NK-92 (cell line): ENCODE results near the gene AWAT2.

Source experiments
- DNase-seq: peaks from one replicate; lab custom pipeline; 2025; ENCODE audit not compliant: unreplicated experiment; lab: John Stamatoyannopoulos, UW

Gene AWAT2

GRCh38 chrX:70049925-70050324 is at the start of gene AWAT2:
Gene AWAT2, minus strand, starts transcription at chrX:70049938. Its CDS starts 6 bp downstream, at chrX:70049932.
- no peak for DNase-seq

GRCh38 chrX:70096052-70096451 is 46.3 kb upstream of the AWAT2 start:
- no peak for DNase-seq

GRCh38 chrX:70092247-70092646 is 42.5 kb upstream of the AWAT2 start:
- DNase-seq, result no peak

- no peak for DNase-seq
Observed at GRCh38 chrX:70089604-70090297, 40.0 kb upstream of the AWAT2 start.

GRCh38 chrX:70088751-70089150 is 39.0 kb upstream of the AWAT2 start:
- DNase-seq, result no peak

- DNase-seq, result no peak
Observed at GRCh38 chrX:70087857-70088630, 38.3 kb upstream of the AWAT2 start.

- DNase-seq, result no peak
Observed at GRCh38 chrX:70084592-70085240, 35.0 kb upstream of the AWAT2 start.

GRCh38 chrX:70082723-70083122 is 33.0 kb upstream of the AWAT2 start:
- no peak for DNase-seq

GRCh38 chrX:70079870-70080269 is 30.1 kb upstream of the AWAT2 start:
- no peak for DNase-seq

GRCh38 chrX:70079297-70079696 is 29.6 kb upstream of the AWAT2 start:
- DNase-seq, result no peak

GRCh38 chrX:70066646-70067045 is 16.9 kb upstream of the AWAT2 start:
- no peak for DNase-seq

GRCh38 chrX:70062961-70063550 is 13.3 kb upstream of the AWAT2 start:
- DNase-seq, result no peak

GRCh38 chrX:70062076-70062475 is 12.3 kb upstream of the AWAT2 start, which contains the start of gene OTUD6A:
Gene OTUD6A, plus strand, starts transcription at chrX:70062457. Its CDS starts 68 bp downstream, at chrX:70062525.
- no peak for DNase-seq

GRCh38 chrX:70054391-70054790 is 4.7 kb upstream of the AWAT2 start:
- DNase-seq, result no peak

GRCh38 chrX:70052895-70053615 is 3.3 kb upstream of the AWAT2 start:
- no peak for DNase-seq

GRCh38 chrX:70049406-70049805 is 332 bp downstream of the AWAT2 start:
- DNase-seq, result no peak

- DNase-seq, result no peak
Observed at GRCh38 chrX:70046978-70047377, 2.8 kb downstream of the AWAT2 start.

- no peak for DNase-seq
Observed at GRCh38 chrX:70044541-70045245, 5.0 kb downstream of the AWAT2 start.

- no peak for DNase-seq
Observed at GRCh38 chrX:70043685-70044084, 6.1 kb downstream of the AWAT2 start.
